GM21515 (cell line): ENCODE data around the gene LAMA2.
"Not testable (repeated sequence)": the region's sequence is repeated elsewhere in the genome, so short reads cannot be mapped to it uniquely, and the experiment has no call there.

ENCODE experiments used
- ATAC-seq: cut with Tn5 transposase; IDR thresholded peaks from one replicate; pipeline ENCODE4 v1.9.1; 2021; ENCODE audit not compliant: unreplicated experiment

The LAMA2 gene

GRCh38 chr6:129069006-129069405 is 186.1 kb downstream of the LAMA2 start:
- no peak for ATAC-seq

GRCh38 chr6:129073051-129073450 is 190.1 kb downstream of the LAMA2 start:
- no peak for ATAC-seq

GRCh38 chr6:129073691-129074395 is 190.9 kb downstream of the LAMA2 start:
- ATAC-seq = no peak

- ATAC-seq = no peak
Measured at GRCh38 chr6:129084406-129084805, 201.5 kb downstream of the LAMA2 start.

GRCh38 chr6:129088481-129088880 is 205.5 kb downstream of the LAMA2 start:
- not testable (repeated sequence) for ATAC-seq

GRCh38 chr6:129089357-129089756 is 206.4 kb downstream of the LAMA2 start:
- ATAC-seq = no peak

- no peak for ATAC-seq
Measured at GRCh38 chr6:129094147-129094546, 211.2 kb downstream of the LAMA2 start.

GRCh38 chr6:129096651-129097290 is 213.8 kb downstream of the LAMA2 start:
- ATAC-seq = no peak

- no peak for ATAC-seq
Measured at GRCh38 chr6:129098061-129098553, 215.2 kb downstream of the LAMA2 start.

GRCh38 chr6:129099696-129100095 is 216.8 kb downstream of the LAMA2 start:
- no peak for ATAC-seq

GRCh38 chr6:129100164-129100563 is 217.2 kb downstream of the LAMA2 start:
- ATAC-seq = no peak

- ATAC-seq = no peak
Measured at GRCh38 chr6:129102741-129103140, 219.8 kb downstream of the LAMA2 start.

- ATAC-seq = no peak
Measured at GRCh38 chr6:129104131-129104530, 221.2 kb downstream of the LAMA2 start.

- ATAC-seq = no peak
Measured at GRCh38 chr6:129104560-129104959, 221.6 kb downstream of the LAMA2 start.

GRCh38 chr6:129105035-129105434 is 222.1 kb downstream of the LAMA2 start:
- ATAC-seq = no peak

- no peak for ATAC-seq
Measured at GRCh38 chr6:129105793-129106192, 222.9 kb downstream of the LAMA2 start.

- no peak for ATAC-seq
Measured at GRCh38 chr6:129108337-129108736, 225.4 kb downstream of the LAMA2 start.

GRCh38 chr6:129110690-129111343 is 227.9 kb downstream of the LAMA2 start:
- ATAC-seq = no peak

GRCh38 chr6:129111346-129111745 is 228.4 kb downstream of the LAMA2 start:
- ATAC-seq = no peak

GRCh38 chr6:129111853-129112252 is 228.9 kb downstream of the LAMA2 start:
- no peak for ATAC-seq

GRCh38 chr6:129112591-129112990 is 229.7 kb downstream of the LAMA2 start:
- ATAC-seq = no peak

- ATAC-seq = no peak
Measured at GRCh38 chr6:129113637-129114036, 230.7 kb downstream of the LAMA2 start.
